Measurements from ENCODE around the gene GLIS1.

DNA sequence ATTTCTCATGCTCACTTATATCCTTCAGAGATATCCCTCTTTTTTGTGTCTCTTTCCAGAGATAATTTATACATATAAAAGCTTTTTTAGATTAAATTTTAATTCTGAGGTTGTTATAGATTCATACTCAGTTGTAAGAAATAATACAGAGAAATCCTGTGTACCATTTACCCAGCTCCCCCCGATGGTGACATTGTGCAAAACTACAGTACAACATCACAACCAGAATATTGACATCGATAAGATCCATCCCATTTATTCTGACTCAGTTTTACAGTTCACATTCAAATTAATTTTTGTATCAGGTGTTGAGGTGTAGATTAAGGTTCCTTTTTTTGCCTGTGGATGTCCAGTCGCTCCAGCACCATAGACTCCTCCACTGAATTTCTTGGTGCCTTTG, 265.5 kb downstream of the GLIS1 start:
- TF ChIP-seq EZH2 (IDR thresholded peaks at IDR 0.05; ENCODE audit: low read depth, unreplicated experiment) (no peak), EZH2phosphoT487 (IDR thresholded peaks at IDR 0.05; ENCODE audit: unreplicated experiment) (no peak), REST (IDR thresholded peaks at IDR 0.05; ENCODE audit: unreplicated experiment) (no peak), POLR2AphosphoS5 (IDR thresholded peaks at IDR 0.05; ENCODE audit: low read depth) (no peak), JUNB (IDR thresholded peaks at IDR 0.05; ENCODE audit: unreplicated experiment) (no peak), STAT1 (IDR thresholded peaks at IDR 0.05; ENCODE audit: unreplicated experiment) (no peak), ZNF462 (CRISPR knock-in tag; IDR thresholded peaks at IDR 0.05) (no peak)
- TF ChIP-seq, protein P1, sequence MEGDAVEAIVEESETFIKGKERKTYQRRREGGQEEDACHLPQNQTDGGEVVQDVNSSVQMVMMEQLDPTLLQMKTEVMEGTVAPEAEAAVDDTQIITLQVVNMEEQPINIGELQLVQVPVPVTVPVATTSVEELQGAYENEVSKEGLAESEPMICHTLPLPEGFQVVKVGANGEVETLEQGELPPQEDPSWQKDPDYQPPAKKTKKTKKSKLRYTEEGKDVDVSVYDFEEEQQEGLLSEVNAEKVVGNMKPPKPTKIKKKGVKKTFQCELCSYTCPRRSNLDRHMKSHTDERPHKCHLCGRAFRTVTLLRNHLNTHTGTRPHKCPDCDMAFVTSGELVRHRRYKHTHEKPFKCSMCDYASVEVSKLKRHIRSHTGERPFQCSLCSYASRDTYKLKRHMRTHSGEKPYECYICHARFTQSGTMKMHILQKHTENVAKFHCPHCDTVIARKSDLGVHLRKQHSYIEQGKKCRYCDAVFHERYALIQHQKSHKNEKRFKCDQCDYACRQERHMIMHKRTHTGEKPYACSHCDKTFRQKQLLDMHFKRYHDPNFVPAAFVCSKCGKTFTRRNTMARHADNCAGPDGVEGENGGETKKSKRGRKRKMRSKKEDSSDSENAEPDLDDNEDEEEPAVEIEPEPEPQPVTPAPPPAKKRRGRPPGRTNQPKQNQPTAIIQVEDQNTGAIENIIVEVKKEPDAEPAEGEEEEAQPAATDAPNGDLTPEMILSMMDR (conservative IDR thresholded peaks at IDR 0.05; ENCODE audit: low read depth in 2 of 2), result peak; percentile 44 to 61
- TF ChIP-seq, protein P2, sequence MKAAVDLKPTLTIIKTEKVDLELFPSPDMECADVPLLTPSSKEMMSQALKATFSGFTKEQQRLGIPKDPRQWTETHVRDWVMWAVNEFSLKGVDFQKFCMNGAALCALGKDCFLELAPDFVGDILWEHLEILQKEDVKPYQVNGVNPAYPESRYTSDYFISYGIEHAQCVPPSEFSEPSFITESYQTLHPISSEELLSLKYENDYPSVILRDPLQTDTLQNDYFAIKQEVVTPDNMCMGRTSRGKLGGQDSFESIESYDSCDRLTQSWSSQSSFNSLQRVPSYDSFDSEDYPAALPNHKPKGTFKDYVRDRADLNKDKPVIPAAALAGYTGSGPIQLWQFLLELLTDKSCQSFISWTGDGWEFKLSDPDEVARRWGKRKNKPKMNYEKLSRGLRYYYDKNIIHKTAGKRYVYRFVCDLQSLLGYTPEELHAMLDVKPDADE (IDR thresholded peaks at IDR 0.05), result no peak

All from GM23338 (cell line).